Kidney epithelial cell (primary cell): ENCODE data around the gene NELFCD. TPM values are rescaled to one million over a fixed set of nuclear protein-coding genes. Genes with fewer than 3 reads are reported as not detected.
"Not testable (repeated sequence)": the region's sequence is repeated elsewhere in the genome, so short reads cannot be mapped to it uniquely, and the experiment has no call there.

Experiments
- DNase-seq: peaks from one replicate; pipeline ENCODE4 v3.0.0-alpha.2; 2010; ENCODE audit warnings: low read depth
- H3K27me3 ChIP-seq: 2 replicates; pipeline ENCODE4 v1.6.0; 2011; ENCODE audit warnings: low read length; ENCODE audit not compliant: control insufficient read depth, insufficient read depth
- H3K36me3 ChIP-seq: 2 replicates; pipeline ENCODE4 v1.5.1; 2011; ENCODE audit warnings: low read length; ENCODE audit not compliant: control insufficient read depth, insufficient read depth
- H3K4me3 ChIP-seq: 2 replicates; pipeline ENCODE4 v1.5.1; 2011; ENCODE audit warnings: low read depth, mild to moderate bottlenecking, control low read depth, low read length
- total RNA-seq: library from RNA; depleted of rRNA; stranded (reverse); fragments of >200 nt; gene quantifications from 2 replicates; pipeline ENCODE4 v1.2.3, GENCODE V29; 2015
- TF ChIP-seq, protein P1 (sequence below): IDR thresholded peaks from 2 replicates; pipeline ENCODE4 v1.5.1; 2011; ENCODE audit warnings: mild to moderate bottlenecking, moderate library complexity, low read length, control low read depth, inconsistent platforms; ENCODE audit not compliant: insufficient read depth, poor library complexity, severe bottlenecking

The NELFCD gene
- total RNA-seq, 1 donor from 2014 or later, result 43.7 TPM

GRCh38 chr20:58978351-58979190 is 2.5 kb upstream of the NELFCD start:
- H3K4me3 ChIP-seq, result no peak overlapping the region
- TF ChIP-seq, protein P1, sequence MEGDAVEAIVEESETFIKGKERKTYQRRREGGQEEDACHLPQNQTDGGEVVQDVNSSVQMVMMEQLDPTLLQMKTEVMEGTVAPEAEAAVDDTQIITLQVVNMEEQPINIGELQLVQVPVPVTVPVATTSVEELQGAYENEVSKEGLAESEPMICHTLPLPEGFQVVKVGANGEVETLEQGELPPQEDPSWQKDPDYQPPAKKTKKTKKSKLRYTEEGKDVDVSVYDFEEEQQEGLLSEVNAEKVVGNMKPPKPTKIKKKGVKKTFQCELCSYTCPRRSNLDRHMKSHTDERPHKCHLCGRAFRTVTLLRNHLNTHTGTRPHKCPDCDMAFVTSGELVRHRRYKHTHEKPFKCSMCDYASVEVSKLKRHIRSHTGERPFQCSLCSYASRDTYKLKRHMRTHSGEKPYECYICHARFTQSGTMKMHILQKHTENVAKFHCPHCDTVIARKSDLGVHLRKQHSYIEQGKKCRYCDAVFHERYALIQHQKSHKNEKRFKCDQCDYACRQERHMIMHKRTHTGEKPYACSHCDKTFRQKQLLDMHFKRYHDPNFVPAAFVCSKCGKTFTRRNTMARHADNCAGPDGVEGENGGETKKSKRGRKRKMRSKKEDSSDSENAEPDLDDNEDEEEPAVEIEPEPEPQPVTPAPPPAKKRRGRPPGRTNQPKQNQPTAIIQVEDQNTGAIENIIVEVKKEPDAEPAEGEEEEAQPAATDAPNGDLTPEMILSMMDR, result no peak
- no peaks in the 10 kb centered on the region for H3K36me3 ChIP-seq
- no peak for DNase-seq
- no peaks in the 10 kb centered on the region for H3K27me3 ChIP-seq

DNA sequence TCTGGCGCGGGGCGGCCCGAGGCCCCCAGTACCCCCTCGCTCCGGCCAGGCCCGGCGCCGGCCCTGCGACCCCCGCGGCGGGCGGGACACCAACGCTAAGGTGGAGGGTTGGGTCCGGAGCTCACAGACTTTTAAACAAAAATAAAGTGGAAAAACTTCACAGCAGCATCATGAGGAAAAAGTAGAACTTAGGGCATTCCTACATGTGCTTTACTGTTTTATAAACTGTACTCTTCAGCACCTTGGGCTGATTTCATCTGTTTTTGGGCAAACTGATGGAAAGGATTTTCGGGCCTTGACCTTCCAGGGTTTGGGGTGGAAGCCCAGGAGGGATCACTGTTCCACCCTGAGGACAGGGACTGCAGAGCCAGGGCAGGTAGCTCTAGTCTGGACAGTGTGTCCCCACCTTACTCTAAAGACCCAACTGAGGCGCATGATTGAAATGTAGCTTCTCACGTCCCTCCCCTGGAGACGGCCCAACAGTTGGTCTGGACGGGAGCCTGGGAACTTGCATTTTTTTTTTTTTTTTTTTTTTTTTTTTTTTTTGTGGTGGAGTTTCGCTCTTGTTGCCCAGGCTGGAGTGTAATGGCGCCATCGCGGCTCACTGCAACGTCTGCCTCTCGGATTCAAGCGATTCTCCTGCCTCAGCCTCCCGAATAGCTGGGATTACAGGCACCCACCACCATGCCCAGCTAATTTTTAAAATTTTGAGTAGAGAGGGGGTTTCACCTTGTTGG is 740 bp downstream of the NELFCD start:
- no peak for DNase-seq
- Histone ChIP-seq H3K4me3 (peak overlapping the region; percentile 83), H3K36me3 (no peaks in the 10 kb centered on the region), H3K27me3 (no peaks in the 10 kb centered on the region)
- TF ChIP-seq, protein P1, result no peak

GRCh38 chr20:58982406-58983114 is 1.5 kb downstream of the NELFCD start:
- TF ChIP-seq, protein P1, result no peak
- no peaks in the 10 kb centered on the region for H3K36me3 ChIP-seq
- no peak for DNase-seq
- no peaks in the 10 kb centered on the region for H3K27me3 ChIP-seq
- H3K4me3 ChIP-seq, result peak overlapping the region; percentile 2

GRCh38 chr20:58983115-58983468 is 2.0 kb downstream of the NELFCD start:
- not testable (repeated sequence) for H3K27me3 ChIP-seq, H3K36me3 ChIP-seq, H3K4me3 ChIP-seq, DNase-seq

DNA sequence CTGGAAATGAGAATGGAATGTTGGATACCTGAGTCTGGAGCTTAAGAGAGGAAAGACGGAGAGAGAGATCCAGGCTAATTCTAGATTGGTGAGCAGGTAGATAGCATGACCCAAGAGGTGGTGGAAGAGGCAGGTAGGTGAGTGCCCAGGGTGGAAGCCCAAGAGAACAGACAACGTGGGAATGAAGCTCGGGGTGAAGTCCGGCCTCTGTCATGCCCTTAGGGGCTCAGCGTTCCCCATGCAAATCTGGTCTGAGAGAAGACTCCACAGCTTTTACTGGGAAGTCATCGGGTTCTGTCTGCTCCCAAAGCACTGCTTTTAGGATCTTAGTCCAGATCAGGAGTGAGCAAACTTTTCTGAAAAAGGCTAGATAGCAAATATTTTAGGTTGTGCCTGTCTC is 3.6 kb downstream of the NELFCD start:
- Histone ChIP-seq H3K4me3 (no peak overlapping the region), H3K36me3 (no peaks in the 10 kb centered on the region), H3K27me3 (no peaks in the 10 kb centered on the region)
- TF ChIP-seq, protein P1, result no peak
- no peak for DNase-seq

DNA sequence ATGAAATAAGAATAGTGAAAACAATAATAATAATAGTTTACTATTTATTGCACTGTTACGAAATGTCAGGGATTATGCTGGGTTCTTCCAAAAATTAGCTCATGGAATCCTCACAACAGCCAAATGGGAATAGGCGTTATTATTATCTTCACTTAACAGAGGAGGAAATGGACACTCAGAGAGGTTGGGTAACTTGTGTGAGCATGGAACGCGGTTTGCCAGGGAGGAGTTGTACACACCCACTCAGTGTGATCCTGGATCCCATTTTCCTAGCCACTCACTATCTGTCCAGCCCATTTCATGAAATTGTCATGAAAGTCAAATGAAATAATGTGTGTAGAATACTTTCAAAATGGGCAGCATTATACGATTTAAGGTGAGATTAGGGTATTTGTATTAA is 4.6 kb downstream of the NELFCD start:
- DNase-seq, result no peak
- H3K4me3 ChIP-seq, result no peak overlapping the region
- H3K27me3 ChIP-seq, result no peaks in the 10 kb centered on the region
- no peaks in the 10 kb centered on the region for H3K36me3 ChIP-seq
- TF ChIP-seq, protein P1, result no peak
